RPMI7951 (cell line): ENCODE data around the gene NCF2. TPM values are rescaled to one million over a fixed set of nuclear protein-coding genes. Genes with fewer than 3 reads are reported as not detected.
A peak's percentile ranks its signal among the peaks of the same experiment; 100 is the strongest.

Source experiments
- DNase-seq: peaks from one replicate; pipeline ENCODE4 v3.0.0-alpha.2; 2012; ENCODE audit warnings: low read depth
- total RNA-seq: library from RNA; depleted of rRNA; stranded (reverse); fragments of >200 nt; shearing (Covaris generic); gene quantifications from 2 replicates; pipeline ENCODE4 v1.2.3, GENCODE V29; 2014

The NCF2 gene
- total RNA-seq, 1 experiment from 2014 or later, result not detected

DNA sequence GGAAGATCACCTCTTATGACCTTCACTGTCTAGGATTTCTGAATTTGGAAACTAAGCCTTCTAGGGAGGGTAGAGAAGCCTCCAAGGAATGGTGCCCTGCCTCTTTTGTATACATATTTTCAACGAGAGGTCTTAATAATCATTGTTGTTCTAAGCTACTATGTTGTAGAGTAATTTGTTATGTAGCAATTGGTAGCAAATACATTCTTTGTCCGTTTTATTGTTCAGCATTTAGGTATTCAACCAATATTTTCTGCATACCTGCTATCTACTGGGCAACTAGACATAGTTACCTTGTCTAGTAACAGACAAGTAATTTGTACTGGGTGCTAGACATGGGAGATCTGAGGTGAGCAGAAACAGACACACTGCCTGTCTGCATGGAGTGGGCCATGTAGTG is 20.8 kb upstream of the NCF2 start:
- DNase-seq, result no peak

DNA sequence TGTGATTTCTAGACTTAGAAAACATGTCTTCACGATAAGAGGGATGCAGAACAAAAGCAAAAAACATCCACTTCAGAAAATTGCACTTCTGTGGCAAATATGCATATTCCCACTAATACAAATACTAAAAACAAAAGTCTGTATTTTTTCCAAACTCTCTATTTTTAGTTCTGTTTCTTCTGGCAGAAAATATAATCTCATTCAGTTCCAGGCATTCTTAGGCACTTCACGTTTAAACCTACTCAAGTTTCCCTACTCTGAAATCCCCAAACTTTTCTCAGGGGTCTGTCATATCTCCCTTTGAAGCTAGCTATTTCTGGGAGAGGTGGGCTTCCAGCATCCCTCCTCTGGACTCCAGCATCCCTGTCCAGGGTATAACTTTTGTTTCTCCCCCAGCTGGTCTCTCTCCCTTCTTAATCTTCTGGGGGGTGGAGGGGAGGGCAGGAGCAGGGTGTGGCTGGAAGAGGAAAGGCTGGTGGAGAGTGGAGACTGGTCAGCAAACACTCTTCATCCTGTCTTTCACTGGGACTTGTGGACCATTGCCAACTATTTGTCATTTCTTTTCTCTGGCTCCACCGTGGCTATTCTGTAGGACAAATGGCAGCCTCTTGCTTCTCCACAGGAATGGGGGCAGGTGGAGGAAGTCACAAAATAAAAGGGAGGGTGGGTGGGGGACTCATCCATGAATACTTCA is 19.6 kb upstream of the NCF2 start:
- DNase-seq, result peak; percentile 40

DNA sequence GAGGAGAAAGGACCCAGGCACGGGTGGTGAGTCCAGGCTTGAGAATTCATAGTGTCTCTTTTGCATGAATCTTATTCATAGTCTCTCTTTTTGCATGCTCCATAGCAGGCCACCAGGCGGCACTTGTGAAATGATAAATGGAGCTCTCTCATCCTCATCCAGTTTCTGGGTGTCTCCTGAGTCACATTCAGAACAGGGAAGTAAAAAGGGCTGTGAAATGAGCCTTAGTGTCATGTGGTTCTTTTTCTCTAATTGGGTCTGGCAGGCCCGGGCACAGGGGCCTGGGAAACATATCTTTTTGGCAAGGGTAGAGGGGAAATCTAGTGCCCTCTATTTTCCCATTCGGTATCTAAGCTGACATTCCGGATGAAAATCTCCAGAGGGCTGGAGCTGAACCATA is 19.1 kb upstream of the NCF2 start:
- peak; percentile 68 for DNase-seq

DNA sequence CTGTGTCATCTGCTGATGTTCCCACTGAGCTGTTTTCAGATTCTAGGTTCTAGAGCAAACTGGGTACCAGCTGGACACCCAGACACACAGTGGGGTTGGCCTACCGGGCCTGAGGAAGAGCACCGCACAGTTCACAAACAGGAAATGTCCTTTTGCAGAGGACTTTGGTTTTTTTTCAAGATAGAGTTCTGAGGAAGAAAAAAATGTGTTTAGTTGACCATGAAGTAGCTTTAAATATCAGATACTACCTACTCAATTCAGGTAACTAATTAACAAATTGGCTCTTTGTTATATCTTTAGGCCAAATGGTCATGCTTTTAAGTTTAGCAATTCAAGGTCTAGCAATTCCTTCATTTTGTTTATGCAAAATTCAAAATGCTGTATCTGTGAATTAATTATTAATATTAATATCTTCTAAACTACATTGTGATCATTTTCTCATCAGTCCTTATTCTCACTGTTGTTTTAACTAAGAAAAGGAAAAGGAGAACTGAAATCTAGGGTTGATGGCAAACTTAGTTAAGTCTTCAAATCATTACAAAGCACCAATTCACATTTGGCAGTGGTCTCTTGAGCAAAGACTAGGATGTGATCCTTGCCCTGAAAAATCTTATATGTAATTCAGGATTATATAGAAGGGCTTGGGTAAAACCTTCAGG is 17.2 kb upstream of the NCF2 start:
- no peak for DNase-seq

DNA sequence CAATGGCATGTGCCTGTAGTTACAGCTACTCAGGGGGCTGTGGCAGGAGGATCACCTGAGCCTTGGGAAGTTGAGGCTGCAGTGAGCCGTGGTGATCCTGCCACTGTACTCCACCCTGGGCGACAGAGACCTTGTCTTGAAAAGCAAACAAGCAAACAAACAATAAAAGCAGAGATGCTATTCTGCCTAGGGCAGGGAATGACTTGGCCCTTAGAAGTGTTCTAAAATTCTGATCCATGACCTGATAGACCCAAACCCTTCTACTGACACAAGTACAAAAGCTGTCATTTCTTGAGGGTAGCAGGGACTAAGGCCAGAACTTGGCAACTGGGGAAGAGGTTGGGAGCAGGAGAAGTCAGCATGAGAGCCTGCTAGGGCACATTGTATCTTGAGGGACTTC is 15.6 kb upstream of the NCF2 start:
- DNase-seq, result no peak

DNA sequence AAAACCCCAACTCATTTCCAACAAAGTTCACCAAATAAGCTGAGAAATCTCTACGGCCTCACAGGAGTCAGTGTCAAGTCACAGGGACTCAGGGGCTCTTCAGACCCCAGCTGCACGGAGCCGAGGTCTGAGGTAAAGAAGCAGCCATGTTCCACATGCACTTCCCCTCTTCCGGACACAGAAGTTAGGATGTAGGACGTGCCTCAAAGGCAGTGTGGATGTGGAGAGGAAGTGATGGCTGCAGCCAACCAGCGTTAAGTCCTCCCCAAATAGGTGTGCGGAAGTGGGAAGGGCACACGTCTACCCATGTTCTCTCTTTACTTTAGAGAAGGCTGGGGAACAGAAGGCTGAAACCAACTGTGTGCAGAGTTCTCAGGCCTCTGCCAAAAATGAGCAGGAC is 14.6 kb upstream of the NCF2 start:
- DNase-seq, result no peak

DNA sequence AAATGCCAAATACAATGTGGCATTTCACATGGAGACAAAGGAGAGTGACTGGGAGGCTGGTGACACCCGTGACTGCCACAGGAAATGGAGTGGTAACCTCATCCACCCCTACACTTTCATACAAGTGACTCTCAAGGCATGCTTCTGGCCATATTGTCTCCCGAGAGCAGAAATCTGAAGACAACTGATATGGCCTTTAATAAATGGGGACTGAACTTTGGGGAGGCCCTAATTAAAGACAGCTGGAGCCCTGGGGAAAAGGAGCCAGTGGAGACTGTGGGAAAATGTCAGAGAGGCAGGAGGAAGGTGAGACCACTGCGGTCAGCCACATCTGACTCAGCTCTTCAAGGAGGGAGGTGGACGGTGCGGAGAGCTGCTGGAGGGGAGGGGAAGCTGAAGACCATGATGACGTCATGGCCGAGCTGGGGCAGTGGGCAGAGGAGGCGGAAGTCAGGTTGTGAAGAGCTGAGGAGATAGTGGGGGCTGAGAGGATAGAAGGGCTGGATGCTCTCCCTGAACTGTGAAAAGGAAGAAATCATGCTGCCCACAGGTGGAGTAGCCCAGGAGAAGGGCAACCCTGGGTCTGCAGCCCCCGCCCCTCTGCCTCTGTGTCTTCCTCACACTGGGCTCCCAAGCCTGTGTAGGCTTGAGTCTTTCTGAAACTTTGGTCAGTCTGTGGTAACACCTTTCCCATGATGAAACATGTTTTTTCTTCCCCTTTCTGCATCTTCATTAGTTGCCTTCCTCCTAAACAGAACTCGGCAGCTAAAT is 14.0 kb upstream of the NCF2 start:
- DNase-seq, result peak; percentile 97

DNA sequence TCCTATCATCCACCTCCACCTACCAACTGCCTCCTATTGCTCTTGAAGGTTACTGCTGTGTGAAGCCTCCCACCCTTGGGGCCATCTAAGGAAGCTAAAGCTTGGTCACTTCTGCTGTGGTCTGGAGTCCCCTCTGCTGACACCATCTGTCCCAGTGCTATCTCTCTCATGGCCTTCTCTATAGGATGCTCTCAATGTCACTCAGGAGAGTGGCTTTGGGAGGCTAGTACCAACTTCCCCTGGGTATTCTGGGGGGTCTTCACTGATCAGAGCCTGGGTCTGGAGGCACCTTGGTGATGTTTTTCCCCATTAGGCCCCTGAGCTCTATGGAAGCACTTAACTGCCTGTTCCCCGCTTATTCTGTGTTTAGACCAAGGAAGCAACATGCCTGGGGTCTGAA is 12.3 kb upstream of the NCF2 start:
- DNase-seq, result no peak

DNA sequence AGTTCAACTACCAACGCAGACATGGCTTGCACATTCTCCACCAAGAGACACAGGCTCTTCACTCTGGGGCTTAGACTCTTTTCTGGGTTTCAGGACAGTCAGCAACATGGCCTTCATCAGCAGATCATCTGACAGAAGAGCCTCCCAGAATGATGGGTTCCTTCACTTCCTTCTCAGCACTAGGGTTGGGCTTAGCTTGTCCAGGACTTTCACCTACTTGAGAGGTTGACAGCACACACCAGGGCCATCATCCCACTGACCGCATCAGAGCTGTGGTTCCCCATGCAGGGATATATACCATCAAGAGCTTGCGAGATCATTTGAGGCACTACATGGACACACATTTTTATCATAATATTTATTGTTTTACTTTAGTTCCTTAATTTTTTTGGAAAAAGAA is 10.4 kb upstream of the NCF2 start:
- DNase-seq, result no peak

DNA sequence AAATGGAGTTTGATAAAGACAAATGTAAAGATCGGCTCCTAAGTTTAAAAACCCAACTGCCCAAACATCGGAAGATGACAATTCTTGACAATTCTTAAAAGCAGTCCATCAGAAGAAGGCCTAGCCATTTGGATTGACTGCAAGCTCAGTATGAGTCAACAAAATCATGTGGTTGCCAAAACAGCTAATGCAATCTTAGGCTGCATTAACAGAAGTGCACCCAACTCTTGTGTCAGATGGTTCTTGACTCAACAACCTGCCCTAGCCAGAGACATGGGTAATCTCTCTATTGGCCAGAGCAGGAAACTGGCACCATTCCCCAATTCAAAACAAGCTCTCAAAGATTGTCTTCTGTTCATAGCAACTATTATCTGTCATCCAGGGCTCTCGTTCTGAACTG is 9.9 kb upstream of the NCF2 start:
- peak; percentile 82 for DNase-seq

DNA sequence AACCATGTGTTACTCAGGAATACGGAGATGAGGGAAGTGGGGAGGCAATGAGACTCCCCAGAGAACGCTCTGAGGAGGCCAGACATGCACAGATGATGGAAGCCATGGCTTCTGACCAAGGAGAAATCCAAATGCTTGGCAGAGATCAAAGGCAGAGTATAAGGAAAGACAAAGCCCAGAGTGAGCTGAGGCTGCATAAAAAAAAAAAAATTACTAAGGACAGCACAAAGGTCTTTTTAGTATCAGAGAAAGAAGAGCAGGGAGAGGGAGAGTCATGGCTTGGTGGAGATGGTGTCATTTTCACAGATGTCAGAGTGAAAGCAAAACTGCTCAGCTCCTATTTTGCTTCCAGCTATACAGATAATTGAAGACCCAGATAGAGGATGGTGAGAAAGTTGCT is 8.1 kb upstream of the NCF2 start:
- DNase-seq, result peak; percentile 53

DNA sequence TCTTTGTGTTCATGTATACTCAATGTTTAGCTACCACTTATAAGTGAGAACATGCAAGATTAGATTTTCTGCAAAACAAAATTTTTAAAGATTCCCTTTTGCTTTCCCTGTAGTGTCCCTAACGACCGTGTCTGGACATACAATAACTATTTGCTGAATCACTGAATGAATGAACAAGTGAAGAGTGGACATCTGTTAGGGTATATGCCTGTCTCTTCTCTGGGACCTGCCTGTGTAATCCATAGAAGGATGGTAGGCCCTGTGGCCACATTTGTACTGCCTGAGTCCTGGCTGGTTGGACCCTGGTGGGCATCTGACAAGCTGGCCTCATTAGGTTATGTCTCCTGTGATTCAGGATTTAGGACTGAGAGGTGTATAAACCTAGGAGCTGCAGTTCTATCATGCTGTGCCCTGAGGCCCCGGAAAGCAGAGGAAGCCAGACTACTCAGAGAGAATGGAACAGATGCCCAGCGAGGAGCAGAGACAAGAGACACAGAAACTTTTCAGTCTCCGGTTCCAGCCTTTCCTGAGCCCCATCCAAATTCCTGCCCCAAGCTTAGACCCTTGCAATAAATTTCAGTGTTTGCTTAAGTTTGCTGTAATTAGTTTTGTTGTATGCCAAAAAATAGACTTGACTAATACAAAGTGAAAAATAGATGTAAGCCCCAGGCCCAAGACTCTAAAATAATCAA is 7.5 kb upstream of the NCF2 start:
- peak; percentile 50 for DNase-seq

DNA sequence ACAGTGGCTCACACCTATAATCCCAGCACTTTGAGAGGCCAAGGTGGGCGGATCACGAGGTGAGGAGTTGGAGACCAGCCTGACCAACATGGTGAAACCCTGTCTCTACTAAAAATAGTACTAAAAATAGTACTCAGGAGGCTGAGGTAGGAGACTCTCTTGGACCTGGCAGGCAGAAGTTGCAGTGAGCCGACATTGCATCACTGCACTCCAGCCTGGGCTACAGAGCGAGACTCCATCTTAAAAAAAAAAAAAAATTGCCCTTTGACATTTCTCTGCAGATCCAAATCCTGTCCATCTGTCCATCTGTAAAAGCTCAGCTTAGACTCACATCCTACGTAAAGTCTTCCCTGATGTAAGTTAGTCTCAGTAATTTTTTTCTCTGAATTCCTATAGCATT is 6.2 kb upstream of the NCF2 start:
- no peak for DNase-seq

DNA sequence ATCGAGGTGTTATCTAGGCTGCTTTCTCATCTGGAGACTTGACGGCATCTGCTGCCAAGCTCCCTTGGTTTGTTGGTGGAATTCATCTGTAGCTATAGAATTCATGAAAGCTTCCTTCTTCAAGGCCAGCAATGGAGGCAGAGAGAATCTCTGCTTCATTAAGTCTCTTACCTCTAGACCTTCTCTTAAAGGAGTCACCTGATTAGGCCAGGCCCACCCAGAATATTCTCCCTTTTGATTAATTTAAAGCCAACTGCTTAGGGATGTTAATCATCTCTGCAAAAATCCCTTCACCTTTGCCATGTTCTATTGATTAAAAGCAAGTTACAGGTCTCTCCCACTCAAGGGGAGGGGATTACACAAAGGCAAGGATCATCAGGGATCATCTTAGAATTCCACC is 5.3 kb upstream of the NCF2 start:
- DNase-seq, result no peak

DNA sequence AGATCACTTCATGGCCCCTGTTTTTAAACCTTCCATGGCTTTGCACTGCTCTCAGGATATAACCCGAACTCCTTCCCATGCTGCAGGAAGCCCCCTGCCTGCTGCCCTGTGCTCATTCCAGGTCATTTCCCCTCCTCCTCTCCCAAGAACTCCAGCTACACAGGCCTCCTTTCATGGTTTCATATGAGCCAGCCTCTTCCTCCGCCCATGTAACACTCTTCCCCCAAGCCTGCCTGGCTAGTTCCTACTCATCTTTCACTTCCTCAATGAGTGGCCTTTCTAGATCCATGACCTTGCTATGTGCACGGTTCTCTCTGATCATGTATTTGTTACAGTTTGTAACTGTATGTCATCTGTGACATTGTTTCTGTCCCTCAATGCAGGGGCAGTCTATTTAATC is 3.1 kb upstream of the NCF2 start:
- DNase-seq, result no peak

DNA sequence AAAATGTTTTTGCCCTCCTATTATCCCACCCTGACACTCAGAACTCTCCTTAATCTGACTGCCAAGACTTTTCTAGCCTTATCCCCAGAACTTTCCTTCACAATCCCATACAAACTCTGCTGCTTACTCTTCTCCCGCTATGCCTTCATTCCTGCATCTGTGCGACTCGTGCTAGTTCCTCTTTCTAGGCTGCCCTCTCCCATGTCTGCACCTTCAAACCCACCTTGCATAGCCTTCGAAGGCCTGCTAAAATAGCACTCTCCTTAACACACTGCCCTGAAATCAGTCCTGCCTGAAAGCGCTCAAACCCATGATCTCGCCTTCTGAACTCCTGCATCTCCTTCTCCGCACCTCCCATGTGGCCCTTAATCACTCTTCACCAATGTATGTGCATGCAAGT is 2.5 kb upstream of the NCF2 start:
- DNase-seq, result no peak

DNA sequence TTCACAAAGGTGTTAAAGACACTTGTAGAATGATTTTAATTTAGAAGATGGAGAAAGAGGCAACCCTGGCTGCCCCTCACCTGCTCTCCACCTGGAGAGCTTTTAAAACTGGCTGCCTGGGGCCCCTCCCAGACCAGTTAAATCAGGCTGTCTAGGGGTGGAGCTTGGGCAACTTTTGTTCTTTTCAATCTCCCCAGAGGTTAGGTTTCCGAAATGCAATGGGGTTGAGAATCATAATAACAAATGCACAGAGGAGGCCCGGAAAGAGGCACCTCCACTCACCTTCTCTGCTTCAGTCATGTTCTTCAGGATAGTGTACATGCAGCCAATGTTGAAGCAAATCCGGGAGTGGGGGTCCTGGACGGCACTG is 400 bp downstream of the NCF2 start:
- no peak for DNase-seq

DNA sequence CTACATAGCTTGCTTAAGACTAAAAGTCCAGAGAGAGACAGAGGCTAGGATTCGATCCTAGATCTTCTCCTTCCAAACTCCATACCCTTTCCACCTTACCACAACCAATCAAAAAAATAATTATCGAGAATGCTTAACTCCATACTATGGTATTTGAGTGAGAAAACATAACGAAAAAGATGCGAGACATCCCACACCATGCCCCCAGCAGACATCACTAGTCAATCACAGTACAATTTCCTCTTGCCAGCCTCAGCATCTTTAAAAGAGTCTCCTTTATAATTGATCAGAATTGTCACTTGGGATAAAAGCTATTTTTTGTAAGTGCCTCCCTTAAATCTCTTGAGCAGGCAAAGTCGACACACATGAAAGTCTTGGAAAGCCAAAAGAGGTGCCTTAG is 875 bp downstream of the NCF2 start:
- DNase-seq, result no peak

DNA sequence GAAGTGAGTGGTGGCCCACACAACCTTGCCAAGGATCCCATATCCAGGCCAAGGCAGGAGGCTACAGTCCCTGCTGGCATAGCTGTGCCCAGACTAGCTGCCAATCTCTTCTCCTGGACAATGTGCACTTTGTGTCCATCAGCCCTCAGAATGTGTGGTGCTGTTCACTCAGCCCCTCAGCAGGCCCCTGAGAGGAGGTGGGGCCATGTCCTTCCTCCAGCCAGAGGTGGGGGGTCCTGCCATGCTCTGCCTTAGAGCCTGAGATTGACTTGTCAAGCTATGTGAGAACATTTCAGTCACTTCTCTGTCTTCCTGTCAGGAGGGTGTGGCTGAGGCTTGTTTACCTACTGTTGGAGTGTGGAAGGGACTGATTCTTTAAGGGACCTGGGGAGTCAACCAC is 1.4 kb downstream of the NCF2 start:
- DNase-seq, result no peak

DNA sequence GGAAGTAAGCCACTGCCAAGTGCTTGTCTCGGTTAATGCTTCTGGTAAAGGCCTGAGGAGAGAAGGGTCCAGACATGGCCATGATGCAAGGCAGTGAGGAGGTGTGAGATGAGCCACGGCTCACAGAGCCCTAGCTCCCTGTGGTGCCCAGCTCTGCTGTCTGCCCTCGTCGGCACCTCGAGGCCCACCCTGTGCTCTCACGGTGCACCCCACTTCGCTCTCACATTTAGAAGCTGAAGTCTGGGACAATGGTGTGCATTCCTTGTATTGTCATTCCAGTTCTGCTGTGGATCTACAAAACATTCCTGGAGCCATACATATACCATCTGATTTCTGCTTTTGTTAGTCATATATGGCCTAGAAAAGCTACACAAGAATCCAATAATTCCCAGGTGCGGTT is 3.3 kb downstream of the NCF2 start:
- DNase-seq, result no peak

DNA sequence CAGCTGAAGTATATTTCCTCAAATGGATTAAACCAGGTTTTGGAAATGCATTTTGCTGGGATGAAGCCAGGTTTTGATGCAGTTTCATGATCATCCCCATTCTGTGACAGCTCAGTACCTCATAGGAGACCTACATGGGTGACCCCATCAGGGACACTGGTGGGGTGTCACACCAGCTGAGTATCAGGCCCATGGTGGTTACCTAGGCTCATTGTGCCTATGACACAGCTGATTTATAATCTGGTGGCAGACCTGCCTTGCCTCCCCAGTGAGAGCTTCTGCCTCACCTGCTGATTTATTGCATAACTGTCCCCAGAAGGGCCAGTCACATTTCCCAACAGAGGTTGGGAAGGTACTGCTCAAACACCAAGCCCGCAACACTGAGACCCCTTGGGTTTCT is 3.8 kb downstream of the NCF2 start:
- no peak for DNase-seq

DNA sequence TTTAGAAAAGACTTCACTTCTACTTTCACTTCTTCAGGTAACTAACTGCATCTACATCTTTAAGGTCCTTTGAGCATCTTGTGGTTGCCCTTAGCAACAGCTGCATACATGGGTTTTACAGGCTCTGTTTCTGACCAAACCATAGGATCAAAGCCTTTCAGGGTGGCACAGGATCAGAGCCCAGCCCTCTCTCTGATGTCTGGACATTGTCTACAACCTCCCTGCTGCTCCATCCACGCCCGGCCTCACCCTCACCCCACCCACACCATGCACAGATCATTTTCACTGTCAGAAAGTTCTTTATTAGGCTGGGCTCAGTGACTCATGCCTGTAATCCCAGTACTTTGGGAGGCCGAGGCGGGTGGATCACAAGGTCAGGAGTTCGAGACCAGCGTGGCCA is 5.2 kb downstream of the NCF2 start:
- DNase-seq, result no peak

DNA sequence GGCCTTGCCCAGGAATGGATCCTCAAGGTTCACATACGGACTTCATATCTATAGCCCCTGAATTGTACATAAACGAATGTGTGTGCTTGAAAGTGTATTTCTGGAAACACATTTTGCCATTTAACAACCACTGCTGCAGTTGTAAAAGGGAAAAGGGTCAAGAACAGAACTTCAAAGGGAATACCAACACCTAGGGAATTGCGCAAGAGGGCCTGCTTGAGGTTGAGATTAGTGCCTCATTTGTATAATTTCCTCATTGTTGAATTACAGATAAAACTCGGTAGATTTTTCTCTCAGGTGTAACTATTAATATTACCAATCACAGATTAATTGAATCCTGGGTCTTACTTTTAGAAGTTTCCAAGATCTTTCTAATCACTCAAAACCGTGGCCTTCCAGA is 6.1 kb downstream of the NCF2 start:
- no peak for DNase-seq
